Activated CD8-positive, alpha-beta T cell treated with anti-CD3 and anti-CD28 coated beads for 36 hours (primary cell): ENCODE results near the gene ZMIZ1. TPM values are rescaled to one million over a fixed set of nuclear protein-coding genes. Genes with fewer than 3 reads are reported as not detected.

ENCODE experiments used
- ATAC-seq: fragments of 200-7000 bp; cut with Tn5 transposase; one replicate; pipeline ENCODE4 v1.10.0; 2021; ENCODE audit warnings: mild to moderate bottlenecking, moderate library complexity
- CTCF ChIA-PET: fragments of 350-600 bp; sonication (Branson Sonifier 250); formaldehyde crosslinking; loops from one replicate; lab custom pipeline; 2021; ENCODE audit warnings: antibody characterized with exemption; lab: Charles Lee
- POLR2A ChIA-PET: fragments of 350-600 bp; sonication (Branson Sonifier 250); formaldehyde crosslinking; loops from one replicate; lab custom pipeline; 2021; ENCODE audit warnings: antibody characterized with exemption; lab: Charles Lee
- DNase-seq: peaks from one replicate; pipeline ENCODE4 v3.0.0-alpha.2; 2020
- H3K27ac Mint-ChIP-seq: one replicate; pipeline ENCODE4 v1.8.0; 2021; ENCODE audit warnings: mild to moderate bottlenecking, mixed read lengths
- H3K27me3 Mint-ChIP-seq: one replicate; pipeline ENCODE4 v1.8.0; 2021; ENCODE audit warnings: mixed read lengths
- H3K36me3 Mint-ChIP-seq: one replicate; pipeline ENCODE4 v1.8.0; 2021; ENCODE audit warnings: low read depth, mixed read lengths
- H3K4me1 Mint-ChIP-seq: one replicate; pipeline ENCODE4 v1.8.0; 2021; ENCODE audit warnings: low read depth, mixed read lengths
- H3K4me3 Mint-ChIP-seq: one replicate; pipeline ENCODE4 v1.8.0; 2021; ENCODE audit warnings: mild to moderate bottlenecking, moderate library complexity, mixed read lengths
- H3K9me3 Mint-ChIP-seq: one replicate; pipeline ENCODE4 v1.8.0; 2021; ENCODE audit warnings: mixed read lengths
- intact Hi-C: fragments of 100-400 bp; cut with micrococcal nuclease; formaldehyde crosslinking; loops from one replicate; pipeline ENCODE4 v1.10.0; 2022
- total RNA-seq, 2 experiments: library from RNA; stranded (reverse); gene quantifications; one replicate each; pipeline ENCODE4 v1.2.3, GENCODE V29; 2021
- TF ChIP-seq, protein P1 (sequence below): fragments of 200-600 bp; IDR thresholded peaks from one replicate; pipeline ENCODE4 v1.8.0; 2022; ENCODE audit warnings: antibody characterized with exemption, mild to moderate bottlenecking

The ZMIZ1 gene
- total RNA-seq, 2 experiments from 2014 or later: 46.5 to 52.2 TPM

- DNase-seq (no peak), ATAC-seq (no peak)
- no peaks in the 10 kb centered on the region for H3K9me3 Mint-ChIP-seq
- H3K27ac Mint-ChIP-seq: no peak overlapping the region
- no peak overlapping the region for H3K4me3 Mint-ChIP-seq
- no peaks in the 10 kb centered on the region for H3K27me3 Mint-ChIP-seq
- no peaks in the 10 kb centered on the region for H3K36me3 Mint-ChIP-seq
- no peaks in the 10 kb centered on the region for H3K4me1 Mint-ChIP-seq
- TF ChIP-seq, protein P1, sequence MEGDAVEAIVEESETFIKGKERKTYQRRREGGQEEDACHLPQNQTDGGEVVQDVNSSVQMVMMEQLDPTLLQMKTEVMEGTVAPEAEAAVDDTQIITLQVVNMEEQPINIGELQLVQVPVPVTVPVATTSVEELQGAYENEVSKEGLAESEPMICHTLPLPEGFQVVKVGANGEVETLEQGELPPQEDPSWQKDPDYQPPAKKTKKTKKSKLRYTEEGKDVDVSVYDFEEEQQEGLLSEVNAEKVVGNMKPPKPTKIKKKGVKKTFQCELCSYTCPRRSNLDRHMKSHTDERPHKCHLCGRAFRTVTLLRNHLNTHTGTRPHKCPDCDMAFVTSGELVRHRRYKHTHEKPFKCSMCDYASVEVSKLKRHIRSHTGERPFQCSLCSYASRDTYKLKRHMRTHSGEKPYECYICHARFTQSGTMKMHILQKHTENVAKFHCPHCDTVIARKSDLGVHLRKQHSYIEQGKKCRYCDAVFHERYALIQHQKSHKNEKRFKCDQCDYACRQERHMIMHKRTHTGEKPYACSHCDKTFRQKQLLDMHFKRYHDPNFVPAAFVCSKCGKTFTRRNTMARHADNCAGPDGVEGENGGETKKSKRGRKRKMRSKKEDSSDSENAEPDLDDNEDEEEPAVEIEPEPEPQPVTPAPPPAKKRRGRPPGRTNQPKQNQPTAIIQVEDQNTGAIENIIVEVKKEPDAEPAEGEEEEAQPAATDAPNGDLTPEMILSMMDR: no peak
- intact Hi-C loops: no loop called here
- ChIA-PET CTCF (interaction anchor here (1.1 to 2.9 kb wide), 2 partner anchors 8 to 38 kb away, joined by 3 to 10 read pairs; no protein-coding TSS in a partner anchor), POLR2A (interaction anchor here (0.6 kb wide), 1 partner anchor 27 kb away, joined by 3 read pairs; no protein-coding TSS in a partner anchor)
These were observed 89.2 kb downstream of the ZMIZ1 start for GRCh38 chr10:79158004-79158340.

DNA sequence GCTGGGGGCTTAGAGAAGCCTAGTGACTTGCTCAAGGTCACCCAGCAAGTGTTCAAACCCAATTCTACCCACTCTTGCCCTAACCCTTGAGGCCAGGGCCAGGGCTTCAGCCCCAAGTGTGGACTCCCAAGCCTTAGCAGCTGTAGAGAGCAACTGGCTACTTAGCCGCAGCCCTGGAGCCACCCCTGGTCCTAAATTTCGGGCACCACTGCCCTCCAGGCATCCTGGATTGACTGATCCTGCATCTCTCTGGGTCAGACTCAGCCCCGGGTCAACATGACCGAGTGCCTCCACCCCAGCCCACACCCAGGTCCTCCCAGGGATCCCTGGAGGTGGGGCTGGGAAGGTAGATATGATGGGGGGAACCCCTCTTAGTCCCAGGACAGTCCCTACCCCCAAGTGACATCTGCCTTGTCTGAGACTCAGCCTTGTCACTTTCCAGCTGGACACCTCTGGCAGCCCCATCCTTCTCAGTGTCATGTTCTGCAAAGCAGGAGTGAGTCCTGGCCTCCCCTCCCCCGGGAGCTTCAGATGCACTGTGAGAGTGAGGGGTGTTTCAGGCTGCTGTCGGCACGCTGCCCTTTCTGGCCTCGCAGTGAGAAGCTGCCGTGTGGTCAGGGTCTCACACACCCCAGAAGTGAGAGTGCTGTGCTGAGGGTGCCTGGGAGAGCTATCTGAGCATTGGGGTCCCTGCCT is 89.8 kb downstream of the ZMIZ1 start:
- Mint-ChIP-seq H3K27ac (no peak overlapping the region), H3K4me3 (no peak overlapping the region), H3K9me3 (no peaks in the 10 kb centered on the region), H3K4me1 (no peaks in the 10 kb centered on the region), H3K27me3 (no peaks in the 10 kb centered on the region), H3K36me3 (no peaks in the 10 kb centered on the region)
- CTCF ChIA-PET: interaction anchor here (1.1 to 2.9 kb wide), 2 partner anchors 9 to 37 kb away, joined by 3 to 10 read pairs; no protein-coding TSS in a partner anchor
- TF ChIP-seq, protein P1: no peak
- DNase-seq: no peak
- POLR2A ChIA-PET: interaction anchor here (0.6 kb wide), 1 partner anchor 27 kb away, joined by 3 read pairs; no protein-coding TSS in a partner anchor
- no peak for ATAC-seq
- intact Hi-C loops: no loop called here

DNA sequence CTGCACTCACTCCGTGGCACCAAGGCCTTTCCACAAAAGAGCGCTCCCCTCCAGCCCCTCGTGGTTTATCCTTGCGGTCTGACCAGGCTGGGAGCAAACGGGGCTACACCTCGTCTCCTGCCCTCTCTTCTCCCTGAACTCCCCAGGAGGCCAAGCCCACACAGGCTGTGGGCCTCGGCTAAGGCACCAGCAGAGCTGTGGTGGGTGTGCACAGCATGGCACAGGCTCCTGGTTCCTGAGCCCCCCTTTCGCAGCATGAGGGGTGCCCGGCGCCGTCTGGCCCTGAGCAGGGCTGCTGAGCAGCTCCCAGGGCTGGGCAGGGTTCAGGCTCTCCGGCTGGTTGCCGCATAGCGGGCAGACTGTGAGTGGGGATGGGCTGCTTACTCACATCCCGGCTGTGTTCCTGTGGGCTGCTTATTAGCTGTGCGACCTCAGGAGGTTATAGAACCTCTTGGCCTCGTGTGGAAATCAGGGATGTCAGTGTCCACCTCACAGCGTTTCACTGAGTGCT is 90.4 kb downstream of the ZMIZ1 start:
- no peak overlapping the region for H3K27ac Mint-ChIP-seq
- no peaks in the 10 kb centered on the region for H3K27me3 Mint-ChIP-seq
- H3K9me3 Mint-ChIP-seq: no peaks in the 10 kb centered on the region
- ChIA-PET CTCF (interaction anchor here (2.9 kb wide), 1 partner anchor 37 kb away, joined by 10 read pairs; no protein-coding TSS in a partner anchor), POLR2A (no interaction called here)
- H3K4me3 Mint-ChIP-seq: no peak overlapping the region
- no peaks in the 10 kb centered on the region for H3K4me1 Mint-ChIP-seq
- no peak for DNase-seq
- TF ChIP-seq, protein P1: no peak
- no peaks in the 10 kb centered on the region for H3K36me3 Mint-ChIP-seq
- intact Hi-C loops: no loop called here
- no peak for ATAC-seq

DNA sequence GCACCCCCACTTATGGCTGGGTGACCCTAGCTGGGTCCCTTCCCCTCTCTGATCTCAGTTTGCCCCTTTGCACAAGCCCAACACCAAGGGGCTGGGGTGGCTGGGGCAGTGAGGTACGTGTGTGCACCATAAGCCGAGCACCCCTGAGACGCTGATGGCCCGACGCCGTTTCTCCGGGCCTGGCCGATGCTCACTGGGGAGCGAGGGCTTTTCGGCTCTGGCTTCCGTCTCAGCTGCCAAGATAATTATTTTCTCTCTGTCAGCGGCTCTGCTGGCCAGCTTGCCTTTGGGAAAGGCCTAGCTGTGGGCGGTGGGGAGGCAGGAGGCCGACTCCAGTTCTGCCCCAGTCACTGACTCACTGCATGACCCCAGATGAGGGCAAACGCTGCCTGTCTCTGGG is 91.0 kb downstream of the ZMIZ1 start:
- H3K9me3 Mint-ChIP-seq: no peaks in the 10 kb centered on the region
- H3K27ac Mint-ChIP-seq: no peak overlapping the region
- ATAC-seq (no peak), DNase-seq (no peak)
- H3K4me3 Mint-ChIP-seq: no peak overlapping the region
- ChIA-PET POLR2A (no interaction called here), CTCF (no interaction called here)
- H3K4me1 Mint-ChIP-seq: no peaks in the 10 kb centered on the region
- intact Hi-C loops: no loop called here
- no peaks in the 10 kb centered on the region for H3K27me3 Mint-ChIP-seq
- no peaks in the 10 kb centered on the region for H3K36me3 Mint-ChIP-seq
- TF ChIP-seq, protein P1: no peak

- no peaks in the 10 kb centered on the region for H3K27me3 Mint-ChIP-seq
- intact Hi-C loops: no loop called here
- ATAC-seq: no peak
- H3K27ac Mint-ChIP-seq: no peak overlapping the region
- TF ChIP-seq, protein P1: no peak
- ChIA-PET CTCF (no interaction called here), POLR2A (no interaction called here)
- H3K9me3 Mint-ChIP-seq: no peaks in the 10 kb centered on the region
- no peak overlapping the region for H3K4me3 Mint-ChIP-seq
- no peaks in the 10 kb centered on the region for H3K36me3 Mint-ChIP-seq
- H3K4me1 Mint-ChIP-seq: no peaks in the 10 kb centered on the region
- DNase-seq: no peak
These were observed 91.4 kb downstream of the ZMIZ1 start for GRCh38 chr10:79160191-79160590.
